Endothelial cell (in vitro differentiated cells): Measurements from ENCODE around the gene GNAZ. TPM values are rescaled to one million over a fixed set of nuclear protein-coding genes. Genes with fewer than 3 reads are reported as not detected.

Experiments
- DNase-seq: peaks from one replicate; pipeline ENCODE4 v3.0.0; 2021; ENCODE audit warnings: low spot score
- H3K27ac Mint-ChIP-seq: one replicate; pipeline ENCODE4 v1.8.0; 2021; ENCODE audit warnings: mixed read lengths, inconsistent platforms; ENCODE audit not compliant: unreplicated experiment
- H3K27me3 Mint-ChIP-seq: one replicate; pipeline ENCODE4 v1.8.0; 2021; ENCODE audit warnings: mild to moderate bottlenecking, moderate library complexity, mixed read lengths, inconsistent platforms; ENCODE audit not compliant: unreplicated experiment
- H3K36me3 Mint-ChIP-seq: one replicate; pipeline ENCODE4 v1.8.0; 2021; ENCODE audit warnings: mild to moderate bottlenecking, low read depth, mixed read lengths, inconsistent platforms; ENCODE audit not compliant: unreplicated experiment
- H3K4me1 Mint-ChIP-seq: one replicate; pipeline ENCODE4 v1.8.0; 2021; ENCODE audit warnings: mild to moderate bottlenecking, mixed read lengths, inconsistent platforms; ENCODE audit not compliant: unreplicated experiment
- H3K4me3 Mint-ChIP-seq: one replicate; pipeline ENCODE4 v1.8.0; 2021; ENCODE audit warnings: mild to moderate bottlenecking, mixed read lengths, inconsistent platforms; ENCODE audit not compliant: unreplicated experiment
- H3K9me3 Mint-ChIP-seq: one replicate; pipeline ENCODE4 v1.8.0; 2021; ENCODE audit warnings: mixed read lengths, inconsistent platforms; ENCODE audit not compliant: unreplicated experiment
- CTCF ChIP-seq: fragments of 200-600 bp; sonication (generic); IDR thresholded peaks from one replicate; pipeline ENCODE4 v1.5.0; 2021; ENCODE audit warnings: antibody characterized with exemption; ENCODE audit not compliant: unreplicated experiment
- total RNA-seq: library from RNA; stranded (reverse); fragmentation: NEBNext Ultra II Directional; extraction: Animal tissue kit (Norgen Biotek cat#: 25700); gene quantifications from one replicate; pipeline ENCODE4 v1.2.1, GENCODE V29; 2021; ENCODE audit not compliant: unreplicated experiment

GNAZ gene
- total RNA-seq, 1 donor from 2014 or later = 0.21 TPM

- Mint-ChIP-seq H3K36me3 (peaks cover 4% of the 10 kb centered on the region), H3K4me1 (peaks cover 12% of the 10 kb centered on the region), H3K9me3 (no peaks in the 10 kb centered on the region), H3K27ac (no peak overlapping the region), H3K4me3 (no peak overlapping the region), H3K27me3 (peaks cover 2% of the 10 kb centered on the region)
- no peak for TF ChIP-seq CTCF
- no peak for DNase-seq
Observed at GRCh38 chr22:23054531-23055257, 15.6 kb upstream of the GNAZ start.

DNA sequence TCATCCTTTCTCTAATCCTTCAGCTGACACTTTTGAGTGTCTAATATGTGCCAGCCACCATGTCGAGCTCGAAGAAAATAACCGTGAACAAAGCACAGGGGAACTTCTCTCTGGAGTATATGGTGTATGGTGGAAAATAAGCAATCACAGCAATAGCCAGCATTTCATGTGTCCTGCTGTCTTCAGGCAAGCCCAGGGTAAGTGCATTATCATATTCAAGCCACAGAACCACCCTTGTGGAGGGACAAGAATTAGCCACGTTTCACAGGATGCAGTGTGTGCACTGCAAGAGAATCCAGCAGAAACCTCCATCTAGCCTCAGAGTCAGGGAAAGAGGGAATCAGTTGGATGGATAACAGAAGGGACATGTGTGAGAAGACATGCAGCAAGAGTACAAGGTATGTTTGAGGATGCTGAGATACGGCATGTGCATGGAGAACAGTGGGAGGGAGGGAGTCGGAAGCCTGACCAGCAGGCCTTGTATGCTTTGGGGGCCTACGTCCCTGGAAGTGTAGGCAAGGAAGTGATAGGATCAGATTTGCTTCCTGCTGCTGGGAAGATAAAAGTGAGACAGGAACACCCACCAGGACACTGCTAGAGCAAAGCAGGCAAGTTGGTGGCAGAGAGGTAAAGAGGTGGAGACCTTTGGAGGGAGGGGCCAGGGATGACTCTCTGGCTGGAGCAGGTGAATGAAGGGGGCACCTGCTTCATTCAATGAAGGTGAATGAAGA is 14.7 kb upstream of the GNAZ start:
- peaks cover 3% of the 10 kb centered on the region for H3K27me3 Mint-ChIP-seq
- TF ChIP-seq CTCF = no peak
- no peak for DNase-seq
- H3K9me3 Mint-ChIP-seq = no peaks in the 10 kb centered on the region
- peaks cover 12% of the 10 kb centered on the region for H3K4me1 Mint-ChIP-seq
- peaks cover 4% of the 10 kb centered on the region for H3K36me3 Mint-ChIP-seq
- no peak overlapping the region for H3K27ac Mint-ChIP-seq
- H3K4me3 Mint-ChIP-seq = no peak overlapping the region

- peaks cover 6% of the 10 kb centered on the region for H3K27me3 Mint-ChIP-seq
- H3K36me3 Mint-ChIP-seq = peaks cover 4% of the 10 kb centered on the region
- H3K9me3 Mint-ChIP-seq = no peaks in the 10 kb centered on the region
- H3K27ac Mint-ChIP-seq = no peak overlapping the region
- no peak for DNase-seq
- H3K4me3 Mint-ChIP-seq = no peak overlapping the region
- no peak for TF ChIP-seq CTCF
- peaks cover 12% of the 10 kb centered on the region for H3K4me1 Mint-ChIP-seq
Observed at GRCh38 chr22:23057331-23057730, 13.0 kb upstream of the GNAZ start.

DNA sequence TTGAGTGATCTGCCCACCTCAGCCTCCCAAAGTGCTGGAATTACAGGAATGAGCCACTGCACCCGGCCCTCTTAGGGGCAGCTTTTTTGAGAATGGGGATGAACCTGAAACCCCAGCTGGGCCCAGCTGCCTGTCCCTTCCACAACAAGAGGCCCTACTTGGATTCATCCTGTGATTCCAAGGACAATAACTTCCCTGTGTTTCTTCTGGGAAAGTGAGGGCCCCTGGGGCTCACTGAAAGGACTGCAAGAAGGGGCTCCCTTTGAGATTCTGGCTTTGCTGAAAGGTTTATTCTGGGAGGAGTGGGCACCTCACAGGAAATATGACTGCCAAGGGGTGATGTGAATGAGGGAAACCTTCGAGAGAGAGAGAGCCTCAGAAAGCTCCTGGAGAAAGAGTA is 12.3 kb upstream of the GNAZ start:
- DNase-seq = no peak
- Mint-ChIP-seq H3K9me3 (no peaks in the 10 kb centered on the region), H3K36me3 (peaks cover 4% of the 10 kb centered on the region), H3K27me3 (peaks cover 8% of the 10 kb centered on the region), H3K27ac (no peak overlapping the region), H3K4me1 (peaks cover 12% of the 10 kb centered on the region), H3K4me3 (no peak overlapping the region)
- TF ChIP-seq CTCF = no peak
